ENCODE results near the gene ELOVL6. TPM values are rescaled to one million over a fixed set of nuclear protein-coding genes. Genes with fewer than 3 reads are reported as not detected.

The ELOVL6 gene
- total RNA-seq, 1 donor = 25.0 TPM

DNA sequence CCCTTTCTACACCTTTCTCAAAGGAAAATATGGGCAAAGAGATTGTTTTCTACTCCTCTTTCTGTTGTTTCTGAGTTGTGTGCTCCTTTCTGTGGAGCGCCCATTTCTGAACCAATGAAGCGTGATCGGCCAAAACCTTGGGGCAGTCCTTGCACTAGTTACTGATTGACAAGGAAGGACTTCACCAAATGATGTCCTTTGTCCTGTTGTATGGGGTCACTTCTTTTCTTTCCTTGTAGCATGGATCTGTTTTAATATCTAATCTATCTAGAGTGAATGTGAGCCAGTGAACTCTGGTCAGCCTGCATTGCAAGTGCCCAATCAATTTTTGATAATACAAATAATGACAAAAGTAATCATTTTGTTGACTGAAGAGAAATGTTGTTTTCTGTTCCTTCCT lies 191.2 kb downstream of the ELOVL6 start:
- DNase-seq (ENCODE audit: low read depth) = no peak
- no peak overlapping the region for H3K4me3 ChIP-seq (ENCODE audit: low read depth, low read length)
- TF ChIP-seq, protein P1, sequence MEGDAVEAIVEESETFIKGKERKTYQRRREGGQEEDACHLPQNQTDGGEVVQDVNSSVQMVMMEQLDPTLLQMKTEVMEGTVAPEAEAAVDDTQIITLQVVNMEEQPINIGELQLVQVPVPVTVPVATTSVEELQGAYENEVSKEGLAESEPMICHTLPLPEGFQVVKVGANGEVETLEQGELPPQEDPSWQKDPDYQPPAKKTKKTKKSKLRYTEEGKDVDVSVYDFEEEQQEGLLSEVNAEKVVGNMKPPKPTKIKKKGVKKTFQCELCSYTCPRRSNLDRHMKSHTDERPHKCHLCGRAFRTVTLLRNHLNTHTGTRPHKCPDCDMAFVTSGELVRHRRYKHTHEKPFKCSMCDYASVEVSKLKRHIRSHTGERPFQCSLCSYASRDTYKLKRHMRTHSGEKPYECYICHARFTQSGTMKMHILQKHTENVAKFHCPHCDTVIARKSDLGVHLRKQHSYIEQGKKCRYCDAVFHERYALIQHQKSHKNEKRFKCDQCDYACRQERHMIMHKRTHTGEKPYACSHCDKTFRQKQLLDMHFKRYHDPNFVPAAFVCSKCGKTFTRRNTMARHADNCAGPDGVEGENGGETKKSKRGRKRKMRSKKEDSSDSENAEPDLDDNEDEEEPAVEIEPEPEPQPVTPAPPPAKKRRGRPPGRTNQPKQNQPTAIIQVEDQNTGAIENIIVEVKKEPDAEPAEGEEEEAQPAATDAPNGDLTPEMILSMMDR (IDR thresholded peaks at IDR 0.05; ENCODE audit: insufficient read depth, low read depth, low read length) = no peak

DNA sequence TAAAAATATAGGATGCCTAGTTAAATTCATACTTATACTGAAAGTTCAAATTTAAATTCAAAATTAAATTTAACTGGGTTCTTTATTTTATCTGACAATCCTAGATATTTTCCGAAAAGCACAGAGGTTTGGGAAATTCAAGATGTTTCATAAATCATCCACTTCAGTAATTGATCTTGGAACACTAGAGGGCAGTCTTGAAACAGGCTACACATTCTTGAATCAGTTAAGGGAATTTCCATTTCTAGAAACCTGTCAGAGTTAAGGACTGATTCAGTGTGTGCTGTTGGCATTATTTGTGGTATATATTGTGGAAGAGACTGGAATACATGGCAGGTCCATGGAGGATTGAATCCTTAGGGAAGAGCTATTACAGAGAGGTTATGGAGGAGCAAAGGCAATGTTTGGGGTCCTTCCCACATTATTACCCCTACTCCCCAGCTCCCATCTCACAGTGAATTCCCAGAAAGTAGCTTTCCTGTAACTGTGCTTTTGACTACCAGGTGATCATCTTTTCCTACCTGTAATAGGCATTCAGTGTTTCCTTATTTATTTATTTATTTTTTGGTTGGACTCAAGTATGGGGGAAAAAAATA lies 192.9 kb downstream of the ELOVL6 start:
- DNase-seq (ENCODE audit: low read depth) = peak; percentile 76
- TF ChIP-seq, protein P1 (IDR thresholded peaks at IDR 0.05; ENCODE audit: insufficient read depth, low read depth, low read length) = peak; percentile 73
- H3K4me3 ChIP-seq (ENCODE audit: low read depth, low read length) = no peak overlapping the region

DNA sequence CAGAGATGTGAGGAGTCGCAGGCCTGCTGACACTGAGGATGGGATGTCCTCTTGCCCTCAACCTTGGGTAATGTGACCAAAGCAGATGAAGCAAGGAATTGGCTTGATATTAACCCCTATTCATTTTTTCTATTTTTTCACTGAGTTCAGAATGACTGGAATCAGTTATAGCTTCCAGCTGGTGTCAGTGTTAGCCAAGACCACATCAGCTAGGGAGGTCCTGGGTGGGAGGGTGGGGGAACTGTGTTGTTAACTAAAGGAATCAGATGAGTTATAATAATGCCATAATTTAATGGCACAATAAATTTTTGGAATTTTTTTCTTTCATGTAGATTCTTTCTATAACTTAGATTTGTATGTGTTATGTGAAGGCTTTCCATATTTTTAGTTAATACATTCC lies 193.9 kb downstream of the ELOVL6 start:
- no peak overlapping the region for H3K4me3 ChIP-seq (ENCODE audit: low read depth, low read length)
- no peak for DNase-seq (ENCODE audit: low read depth)
- TF ChIP-seq, protein P1 (IDR thresholded peaks at IDR 0.05; ENCODE audit: insufficient read depth, low read depth, low read length) = no peak

DNA sequence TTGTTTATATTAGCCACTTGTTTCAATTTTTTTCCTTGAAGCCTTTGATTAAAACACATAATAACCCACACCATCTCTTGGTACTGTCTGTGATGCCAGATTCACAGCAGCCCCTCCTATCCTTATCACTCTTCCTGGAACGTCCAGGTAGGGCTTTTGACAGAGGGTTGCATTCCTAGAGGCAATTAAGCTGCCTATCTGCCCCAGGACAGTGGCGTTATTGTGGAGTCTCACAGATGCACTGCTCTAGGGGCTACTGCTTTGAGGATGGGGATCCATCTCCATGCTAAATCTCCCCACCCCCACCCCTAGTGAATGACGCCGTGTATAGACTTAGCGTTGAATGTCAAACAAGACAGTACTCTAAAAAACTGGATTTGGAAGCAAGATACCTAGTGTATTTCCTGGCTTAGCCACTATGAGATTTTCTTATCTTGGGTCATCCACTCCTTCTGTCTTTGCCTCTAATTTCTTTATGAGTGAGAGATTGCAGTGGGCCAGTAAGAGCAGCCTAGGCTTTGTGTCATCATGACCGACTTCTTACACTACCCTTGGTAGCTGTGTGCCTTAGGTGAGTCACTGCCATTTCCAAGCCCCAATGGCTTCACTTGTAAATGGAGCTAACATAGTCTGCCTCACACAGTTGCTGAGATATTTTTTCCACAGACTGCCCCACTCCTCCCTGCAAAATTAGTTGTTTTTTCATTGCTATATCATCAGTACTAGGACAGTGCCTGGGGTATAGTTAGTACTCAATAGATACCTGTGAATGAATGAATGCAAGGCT lies 194.8 kb downstream of the ELOVL6 start:
- H3K4me3 ChIP-seq (ENCODE audit: low read depth, low read length) = no peak overlapping the region
- DNase-seq (ENCODE audit: low read depth) = no peak
- TF ChIP-seq, protein P1 (IDR thresholded peaks at IDR 0.05; ENCODE audit: insufficient read depth, low read depth, low read length) = no peak

DNA sequence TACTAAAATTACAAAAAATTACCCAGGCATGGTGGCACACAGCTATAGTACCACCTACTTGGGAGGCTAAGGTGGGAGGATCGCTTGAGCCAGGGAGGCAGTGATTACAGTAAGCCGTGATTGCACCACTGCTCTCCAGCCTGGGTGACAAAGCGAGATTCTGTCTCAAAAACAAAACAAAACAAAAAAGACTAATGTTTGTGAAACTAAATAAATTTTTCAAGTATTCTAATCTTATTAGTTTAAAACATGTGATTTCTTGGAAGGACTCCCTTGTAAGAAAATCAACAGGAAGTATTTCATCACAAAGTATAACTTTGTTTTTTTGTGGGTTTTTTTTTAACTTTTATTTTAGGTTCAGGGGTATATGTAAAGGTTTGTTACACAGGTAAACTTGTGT lies 196.1 kb downstream of the ELOVL6 start:
- DNase-seq (ENCODE audit: low read depth) = peak; percentile 29
- TF ChIP-seq, protein P1 (IDR thresholded peaks at IDR 0.05; ENCODE audit: insufficient read depth, low read depth, low read length) = no peak
- H3K4me3 ChIP-seq (ENCODE audit: low read depth, low read length) = no peak overlapping the region

DNA sequence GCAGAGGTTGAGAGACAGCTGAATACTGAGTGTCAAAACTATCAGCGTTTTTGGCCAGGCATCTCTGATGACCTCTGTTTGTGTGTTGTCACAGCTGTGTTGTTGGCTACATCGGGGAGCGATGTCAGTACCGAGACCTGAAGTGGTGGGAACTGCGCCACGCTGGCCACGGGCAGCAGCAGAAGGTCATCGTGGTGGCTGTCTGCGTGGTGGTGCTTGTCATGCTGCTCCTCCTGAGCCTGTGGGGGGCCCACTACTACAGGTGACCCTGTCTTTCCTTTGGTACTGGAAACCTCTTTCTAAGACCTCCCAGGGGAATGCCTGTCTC lies 198.9 kb downstream of the ELOVL6 start:
- no peak overlapping the region for H3K4me3 ChIP-seq (ENCODE audit: low read depth, low read length)
- no peak for DNase-seq (ENCODE audit: low read depth)
- TF ChIP-seq, protein P1 (IDR thresholded peaks at IDR 0.05; ENCODE audit: insufficient read depth, low read depth, low read length) = no peak
